HK-2 (cell line): ENCODE results near the gene PLEKHG1.

Source experiments
- DNase-seq: peaks from one replicate; pipeline ENCODE4 v3.0.0-alpha.2; 2018; ENCODE audit not compliant: unreplicated experiment

Gene PLEKHG1

DNA sequence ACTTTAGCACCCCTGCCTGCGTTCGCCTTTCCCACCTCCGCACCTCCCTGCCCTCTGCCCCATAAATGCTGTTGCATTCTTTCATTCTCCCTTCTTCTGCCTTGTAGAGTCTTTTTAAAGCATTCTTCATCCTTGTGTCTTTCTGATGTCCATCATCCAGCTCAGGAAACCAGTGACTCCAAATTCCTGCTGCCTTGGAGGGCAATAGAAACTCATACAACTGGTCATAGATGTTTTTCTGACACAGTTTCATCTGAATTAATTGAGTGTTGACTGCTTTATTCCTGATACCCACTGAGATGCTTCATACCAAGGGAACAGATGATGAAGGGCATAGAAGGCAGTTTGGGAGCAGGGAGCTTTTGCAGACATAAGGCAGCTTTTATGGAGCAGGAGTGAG lies 19.6 kb downstream of the PLEKHG1 start:
- no peak for DNase-seq

GRCh38 chr6:150620244-150620643 lies 20.6 kb downstream of the PLEKHG1 start:
- no peak for DNase-seq

GRCh38 chr6:150620763-150621162 lies 21.1 kb downstream of the PLEKHG1 start:
- no peak for DNase-seq

DNA sequence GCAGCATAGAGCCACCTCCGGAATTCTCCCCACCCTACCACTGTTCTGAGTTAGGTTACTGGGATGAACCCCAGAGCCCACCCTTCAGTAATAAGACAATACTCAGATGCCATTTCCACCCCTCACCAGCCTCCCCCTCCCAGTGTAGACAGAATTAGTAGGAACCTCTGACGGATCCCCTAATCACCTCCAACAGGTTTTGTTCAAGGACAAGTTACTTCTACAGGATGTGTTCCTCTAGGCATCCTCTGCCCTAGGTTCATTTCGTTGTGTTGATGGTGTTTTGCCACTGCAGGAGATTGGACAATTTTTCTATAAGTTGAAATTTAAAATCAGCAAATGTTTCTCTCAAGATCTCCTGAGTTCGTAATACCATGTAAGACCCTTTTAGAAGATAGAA lies 22.8 kb downstream of the PLEKHG1 start:
- DNase-seq = no peak

- DNase-seq = no peak
Observed at GRCh38 chr6:150622941-150623874, 23.5 kb downstream of the PLEKHG1 start.

DNA sequence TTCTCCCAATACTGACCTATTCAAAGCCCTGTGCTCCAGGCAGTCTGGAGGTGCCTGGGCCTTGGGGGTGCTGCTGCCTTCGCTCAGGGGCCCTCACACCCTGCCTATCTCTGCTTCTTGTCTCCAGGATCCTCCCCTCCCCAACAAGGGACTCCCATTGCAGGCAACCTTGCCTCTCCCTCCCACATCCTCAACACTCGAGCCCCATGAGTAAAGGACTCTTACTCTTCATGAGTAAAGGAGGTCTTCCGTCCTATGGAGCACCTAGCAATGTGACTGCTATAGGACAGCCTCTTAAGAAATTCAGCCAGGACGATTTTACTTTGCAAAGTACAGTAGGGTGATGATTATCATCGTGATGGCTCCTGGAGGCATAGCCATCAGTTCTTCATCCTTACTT lies 24.5 kb downstream of the PLEKHG1 start:
- no peak for DNase-seq

DNA sequence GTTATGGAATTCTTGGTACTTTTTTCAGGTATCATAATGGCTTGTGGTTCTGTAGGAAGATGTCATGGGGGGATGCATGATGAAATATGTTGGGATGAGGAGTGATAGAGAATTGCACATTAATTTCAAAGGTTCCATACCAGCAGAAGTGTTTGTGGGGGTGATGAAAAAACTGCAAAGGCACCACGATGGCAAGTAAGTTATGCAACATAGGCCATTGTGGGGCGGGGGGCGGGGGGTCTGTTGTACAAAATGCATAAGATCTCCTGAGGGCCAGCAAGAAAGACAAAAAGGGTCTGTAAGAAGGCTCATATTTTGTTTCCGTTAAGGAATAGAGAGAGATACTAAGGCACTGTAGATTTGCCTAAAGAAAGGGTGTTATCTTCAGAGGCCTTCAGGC lies 26.2 kb downstream of the PLEKHG1 start:
- DNase-seq = no peak

GRCh38 chr6:150627154-150627553 lies 27.5 kb downstream of the PLEKHG1 start:
- no peak for DNase-seq

GRCh38 chr6:150627585-150628025 lies 27.9 kb downstream of the PLEKHG1 start:
- no peak for DNase-seq

- no peak for DNase-seq
Observed at GRCh38 chr6:150628908-150629307, 29.2 kb downstream of the PLEKHG1 start.

GRCh38 chr6:150631283-150631983 lies 31.7 kb downstream of the PLEKHG1 start:
- no peak for DNase-seq

DNA sequence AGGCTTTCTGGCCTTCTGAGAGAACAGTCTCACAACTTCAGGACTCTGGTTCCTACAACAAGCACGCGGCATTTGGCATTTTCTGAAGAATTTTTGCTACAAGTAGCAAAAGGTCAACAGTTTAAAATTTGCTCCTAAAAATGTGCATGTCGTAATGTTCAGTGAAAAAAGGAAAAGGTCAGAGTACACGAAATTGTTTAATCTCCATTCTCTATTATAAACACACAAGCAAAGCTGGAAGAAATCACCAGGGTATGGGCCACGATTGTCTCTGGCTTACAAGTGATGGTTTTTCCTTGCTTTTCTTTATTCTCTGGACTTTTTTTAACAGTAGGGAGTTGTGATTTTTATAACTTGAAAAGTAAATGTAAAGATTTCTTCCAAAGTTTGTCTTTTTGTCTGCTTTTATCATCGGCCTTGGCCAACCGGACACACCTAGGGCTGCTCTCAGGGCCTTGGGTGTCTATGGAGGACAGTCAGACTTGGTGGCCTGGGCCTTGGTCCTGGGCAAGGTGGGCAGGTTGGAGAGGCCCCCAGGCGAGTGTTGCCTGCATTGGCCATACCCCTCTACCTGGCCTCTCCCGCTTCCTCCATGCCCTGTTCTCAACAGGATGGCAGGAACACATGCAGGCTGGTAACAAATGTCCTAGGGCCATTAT lies 32.4 kb downstream of the PLEKHG1 start:
- DNase-seq = no peak

DNA sequence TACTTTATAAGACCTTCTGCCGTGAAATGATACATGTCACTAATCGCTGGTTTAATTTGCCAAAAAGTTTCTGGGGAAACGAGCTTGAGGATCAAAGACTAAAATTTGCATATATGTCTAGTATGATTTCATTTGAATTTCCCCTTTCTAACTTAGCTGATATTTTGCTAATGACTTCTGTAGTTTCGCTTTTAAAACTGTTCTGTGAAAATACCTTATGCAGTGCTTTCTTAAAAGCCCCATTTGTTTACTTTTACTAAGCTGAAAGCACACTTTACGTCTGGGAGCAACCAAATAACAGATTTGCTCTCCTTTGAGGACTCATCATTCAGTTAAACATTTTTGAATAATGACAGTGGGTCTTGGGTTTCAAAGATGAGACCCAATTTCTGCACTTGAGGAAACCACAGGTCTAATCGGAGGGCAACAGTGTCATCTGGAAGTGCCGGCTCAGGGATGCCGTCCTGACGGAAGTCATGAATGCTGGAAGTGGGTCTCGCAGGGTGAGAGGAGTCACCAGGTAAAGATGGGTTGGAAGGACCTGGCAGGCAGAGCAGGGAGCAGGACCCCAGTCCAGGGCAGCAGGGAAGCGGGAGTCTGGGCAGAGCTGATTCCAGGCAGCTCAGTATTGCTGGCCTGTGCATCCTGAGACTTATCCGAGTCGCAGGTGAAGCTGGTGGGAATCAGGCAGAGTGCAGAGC lies 33.2 kb downstream of the PLEKHG1 start:
- no peak for DNase-seq

DNA sequence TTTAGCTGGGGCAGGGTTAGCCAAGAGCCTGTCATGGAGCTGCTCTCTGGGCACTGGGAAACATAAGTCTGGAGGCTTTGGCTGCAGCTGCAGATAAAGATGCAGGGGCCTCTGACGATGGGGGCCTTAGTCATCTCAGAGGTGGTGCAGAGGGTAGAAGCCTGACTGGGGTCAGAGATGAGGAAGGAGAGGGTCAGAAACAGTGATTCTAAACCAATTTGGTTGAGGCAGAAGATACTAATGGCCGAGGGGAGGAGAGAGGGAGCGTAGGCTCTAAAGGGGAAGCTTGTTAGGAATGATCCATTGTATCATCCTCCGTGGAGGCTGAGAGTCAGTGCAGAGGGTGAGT lies 33.8 kb downstream of the PLEKHG1 start:
- DNase-seq = no peak

GRCh38 chr6:150634176-150634963 lies 34.7 kb downstream of the PLEKHG1 start:
- no peak for DNase-seq

DNA sequence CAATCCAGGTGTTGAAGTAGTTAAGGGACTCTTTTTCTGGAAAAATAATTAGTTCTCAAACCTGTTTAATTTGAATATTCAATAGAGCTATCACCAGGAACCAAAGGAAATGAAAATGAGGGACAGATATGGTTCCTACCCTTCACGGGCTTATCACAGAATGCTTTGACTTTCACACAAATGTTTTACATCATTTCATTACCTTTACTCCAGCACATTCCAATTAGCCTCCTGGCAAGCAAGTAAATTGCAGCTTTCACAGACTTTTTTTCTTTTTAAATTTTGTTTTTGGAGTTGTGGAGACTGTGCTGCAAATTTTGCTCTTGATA lies 35.2 kb downstream of the PLEKHG1 start:
- DNase-seq = no peak

GRCh38 chr6:150635906-150636514 lies 36.3 kb downstream of the PLEKHG1 start:
- no peak for DNase-seq

- no peak for DNase-seq
Observed at GRCh38 chr6:150636808-150637207, 37.1 kb downstream of the PLEKHG1 start.

GRCh38 chr6:150637266-150637665 lies 37.6 kb downstream of the PLEKHG1 start:
- DNase-seq = no peak

DNA sequence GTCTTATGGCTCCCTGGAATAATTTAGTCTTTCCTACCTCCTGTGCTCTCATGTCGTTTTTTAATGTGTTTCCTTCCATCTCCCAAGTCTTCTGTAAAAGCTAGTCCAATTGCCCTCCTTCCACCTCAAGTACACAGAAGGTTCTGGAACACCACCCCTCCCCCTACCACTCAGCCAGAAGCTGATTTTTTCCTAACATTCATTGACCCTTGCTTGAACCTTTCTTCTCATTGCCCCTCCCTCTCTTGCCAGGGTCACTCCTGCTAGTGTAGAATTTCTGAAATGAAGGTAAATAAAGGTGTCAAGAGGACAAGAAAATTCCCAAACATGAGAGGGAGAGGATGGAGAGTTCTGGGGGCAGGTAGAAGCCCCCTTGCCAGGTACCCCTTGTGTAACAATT lies 38.6 kb downstream of the PLEKHG1 start:
- no peak for DNase-seq

GRCh38 chr6:150638765-150639164 lies 39.1 kb downstream of the PLEKHG1 start:
- no peak for DNase-seq
